ENCODE data around the gene CHSY1.
A peak's percentile ranks its signal among the peaks of the same experiment; 100 is the strongest.
"Not testable (repeated sequence)": the region's sequence is repeated elsewhere in the genome, so short reads cannot be mapped to it uniquely, and the experiment has no call there.

The CHSY1 gene

GRCh38 chr15:101251830-101252820 is at the start of gene CHSY1:
Gene CHSY1, minus strand, starts transcription at chr15:101252048. Its CDS starts 592 bp downstream, at chr15:101251456.
- DNase-seq: peak; percentile 88

- DNase-seq: no peak
Measured at GRCh38 chr15:101296418-101297405, 44.9 kb upstream of the CHSY1 start.

- DNase-seq: peak; percentile 71
Measured at GRCh38 chr15:101295607-101296161, 43.8 kb upstream of the CHSY1 start.

GRCh38 chr15:101294731-101295606 is 43.1 kb upstream of the CHSY1 start, which contains the start of gene SNRPA1:
Gene SNRPA1, minus strand, starts transcription at chr15:101295248. Its CDS starts 70 bp downstream, at chr15:101295178.
- DNase-seq: peak; percentile 99

GRCh38 chr15:101293122-101293521 is 41.3 kb upstream of the CHSY1 start:
- no peak for DNase-seq

GRCh38 chr15:101288905-101289513 is 37.2 kb upstream of the CHSY1 start:
- DNase-seq: no peak

- not testable (repeated sequence) for DNase-seq
Measured at GRCh38 chr15:101287342-101287741, 35.5 kb upstream of the CHSY1 start.

- DNase-seq: no peak
Measured at GRCh38 chr15:101286471-101287114, 34.7 kb upstream of the CHSY1 start.

GRCh38 chr15:101283931-101284330 is 32.1 kb upstream of the CHSY1 start:
- no peak for DNase-seq

- DNase-seq: no peak
Measured at GRCh38 chr15:101280007-101280406, 28.2 kb upstream of the CHSY1 start.

GRCh38 chr15:101277943-101278564 is 26.2 kb upstream of the CHSY1 start:
- DNase-seq: no peak

- peak; percentile 91 for DNase-seq
Measured at GRCh38 chr15:101277038-101277822, 25.4 kb upstream of the CHSY1 start, which contains the start of gene SELENOS. Gene SELENOS, minus strand, starts transcription at chr15:101277485. Its CDS starts 68 bp downstream, at chr15:101277417.

GRCh38 chr15:101276501-101277037 is 24.7 kb upstream of the CHSY1 start:
- no peak for DNase-seq

- no peak for DNase-seq
Measured at GRCh38 chr15:101275018-101275417, 23.2 kb upstream of the CHSY1 start.

GRCh38 chr15:101273534-101273933 is 21.7 kb upstream of the CHSY1 start:
- no peak for DNase-seq

GRCh38 chr15:101272584-101272983 is 20.7 kb upstream of the CHSY1 start:
- no peak for DNase-seq

GRCh38 chr15:101269479-101270223 is 17.8 kb upstream of the CHSY1 start:
- no peak for DNase-seq

Measured in activated CD4-positive, CD25-positive, alpha-beta regulatory T cell treated with anti-CD3 and anti-CD28 coated beads, Interleukin-2, amount 50 U/mL, for 72 hours (primary cell).